GM19239 (cell line): ENCODE data around the gene ZNF219.

ENCODE experiments used
- DNase-seq: peaks from one replicate; pipeline ENCODE4 v3.0.0; 2011; ENCODE audit warnings: low spot score; ENCODE audit not compliant: insufficient read length
- FAIRE-seq: peaks from 2 replicates; lab custom pipeline; 2011; peaks lifted over from hg19 to GRCh38; lab: Jason Lieb, UNC

ZNF219 gene

GRCh38 chr14:21098076-21098891 is at the start of gene ZNF219:
Gene ZNF219 (minus strand): TSS chr14:21098655. CDS start chr14:21093591, 5,064 bp downstream.
- DNase-seq (peak; percentile 28), FAIRE-seq (no peak)

DNA sequence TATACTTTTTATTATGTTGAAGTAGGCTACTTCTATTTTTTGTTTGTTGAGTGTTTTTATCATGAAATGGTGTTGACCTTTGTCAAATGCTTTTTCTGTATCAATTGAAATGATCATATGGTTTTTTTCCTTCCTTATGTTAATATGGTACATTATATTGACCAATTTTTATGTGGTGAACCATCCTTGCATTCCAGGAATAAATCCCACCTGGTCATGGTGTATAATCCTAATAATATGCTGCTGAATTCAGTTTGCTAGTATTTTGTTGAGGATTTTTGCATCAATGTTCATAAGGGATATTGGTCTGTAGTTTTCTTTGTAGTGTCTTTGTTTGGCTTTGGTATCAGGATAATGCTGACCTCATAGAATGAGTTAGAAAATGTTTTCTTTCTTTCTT is 47.0 kb upstream of the ZNF219 start:
- DNase-seq, result no peak
- no peak for FAIRE-seq

GRCh38 chr14:21142357-21142756 is 43.9 kb upstream of the ZNF219 start:
- FAIRE-seq, result no peak
- DNase-seq, result no peak

GRCh38 chr14:21136024-21136423 is 37.6 kb upstream of the ZNF219 start:
- FAIRE-seq (no peak), DNase-seq (peak; percentile 22)

DNA sequence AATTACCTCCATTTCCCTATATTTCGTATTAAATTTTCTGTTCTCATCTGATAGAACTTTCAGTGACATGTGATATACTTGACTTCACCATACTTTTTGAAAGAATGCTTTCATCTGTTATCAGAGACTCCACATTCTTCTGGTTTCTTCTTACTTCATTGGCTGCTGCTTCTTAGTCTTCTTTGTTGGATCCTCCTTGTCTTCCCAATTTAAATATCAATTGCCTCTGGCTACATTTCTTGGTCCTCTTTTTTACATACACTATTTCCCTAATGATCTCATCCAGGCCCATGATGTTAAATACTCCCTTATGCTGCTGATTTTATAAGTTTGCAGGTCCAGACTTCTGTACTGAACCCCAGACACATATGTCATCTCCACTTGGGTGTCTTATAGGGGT is 35.4 kb upstream of the ZNF219 start:
- no peak for FAIRE-seq
- no peak for DNase-seq

- no peak for FAIRE-seq
These were observed 25.0 kb upstream of the ZNF219 start for GRCh38 chr14:21123429-21123828.

DNA sequence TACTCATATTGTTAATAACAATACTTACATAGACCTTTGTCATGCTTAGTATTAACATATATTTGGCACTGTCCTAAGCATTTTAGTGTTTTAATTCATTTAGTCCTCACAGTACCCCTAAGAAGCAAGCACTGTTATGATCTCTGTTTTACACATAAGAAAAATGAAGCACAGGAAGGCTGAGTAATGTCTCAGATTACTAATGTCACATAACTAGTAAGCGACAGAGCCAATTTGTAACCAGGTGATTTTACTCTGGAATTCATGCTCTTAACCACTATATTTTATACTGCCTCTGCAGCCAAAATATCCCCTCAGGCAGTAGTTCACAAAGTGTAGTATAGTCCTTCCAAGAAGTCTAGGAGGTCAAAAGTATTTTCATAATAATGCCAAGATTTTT is 22.7 kb upstream of the ZNF219 start:
- FAIRE-seq (no peak), DNase-seq (no peak)

More at GRCh38 chr14:21123429-21123828, 25.0 kb upstream of the ZNF219 start:
- DNase-seq, result no peak

- FAIRE-seq (no peak), DNase-seq (no peak)
These were observed 22.2 kb upstream of the ZNF219 start for GRCh38 chr14:21120686-21121085.

DNA sequence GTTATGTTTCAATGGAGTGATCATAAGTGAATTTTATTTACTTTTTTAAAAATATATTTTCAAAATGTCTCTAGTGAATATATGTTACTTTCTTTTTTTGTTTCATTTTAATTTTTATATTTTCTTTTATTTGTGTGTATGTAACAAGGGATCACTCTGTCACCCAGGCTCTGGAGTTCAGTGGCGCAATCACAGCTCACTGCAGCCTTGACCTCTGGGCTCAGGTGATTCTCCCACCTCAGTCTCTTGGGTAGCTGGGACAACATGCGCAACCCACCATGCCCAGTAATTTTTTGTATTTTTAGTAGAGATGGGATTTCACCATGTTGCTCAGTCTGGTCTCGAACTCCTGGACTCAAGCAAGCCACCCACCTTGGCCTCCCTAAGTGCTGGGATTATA is 20.5 kb upstream of the ZNF219 start:
- DNase-seq (no peak), FAIRE-seq (no peak)

DNA sequence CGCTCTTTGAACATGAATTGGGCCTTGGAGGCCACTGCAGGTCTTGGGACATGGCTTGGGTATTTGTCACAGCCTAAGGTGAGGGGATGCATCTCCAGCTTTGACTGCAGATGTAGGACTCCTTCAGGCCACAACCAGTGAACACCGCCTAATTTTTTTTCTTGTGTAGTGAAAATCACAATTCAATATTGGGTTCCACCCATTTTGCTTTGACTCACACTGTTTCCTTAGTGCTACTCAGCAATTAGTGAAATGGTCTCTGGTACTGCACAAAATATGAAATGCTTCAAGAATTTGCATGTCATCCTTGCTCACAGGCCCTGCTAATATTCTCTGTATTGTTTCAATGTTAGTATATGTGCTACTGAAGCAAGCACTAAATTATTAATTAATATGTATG is 14.9 kb upstream of the ZNF219 start:
- no peak for FAIRE-seq
- no peak for DNase-seq

DNA sequence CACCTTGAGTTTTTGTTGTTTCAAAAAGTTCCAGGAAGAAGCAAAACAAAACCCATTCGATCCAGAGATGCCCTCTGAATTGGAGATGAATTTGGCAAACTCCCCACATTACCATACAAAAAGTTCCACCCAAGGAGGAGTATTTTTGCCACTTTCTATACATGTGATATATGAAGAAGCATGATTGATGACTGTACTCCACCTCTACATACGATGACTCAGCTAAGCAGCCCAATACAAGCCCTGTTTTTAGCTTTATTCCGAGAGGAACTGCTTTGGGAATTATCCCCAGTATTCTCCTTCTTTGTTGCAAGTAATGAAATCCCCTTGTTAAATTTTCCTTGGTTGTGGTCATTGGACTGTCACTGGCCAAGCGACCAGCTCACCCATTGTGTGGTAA is 13.8 kb upstream of the ZNF219 start:
- DNase-seq, result no peak
- FAIRE-seq, result no peak

DNA sequence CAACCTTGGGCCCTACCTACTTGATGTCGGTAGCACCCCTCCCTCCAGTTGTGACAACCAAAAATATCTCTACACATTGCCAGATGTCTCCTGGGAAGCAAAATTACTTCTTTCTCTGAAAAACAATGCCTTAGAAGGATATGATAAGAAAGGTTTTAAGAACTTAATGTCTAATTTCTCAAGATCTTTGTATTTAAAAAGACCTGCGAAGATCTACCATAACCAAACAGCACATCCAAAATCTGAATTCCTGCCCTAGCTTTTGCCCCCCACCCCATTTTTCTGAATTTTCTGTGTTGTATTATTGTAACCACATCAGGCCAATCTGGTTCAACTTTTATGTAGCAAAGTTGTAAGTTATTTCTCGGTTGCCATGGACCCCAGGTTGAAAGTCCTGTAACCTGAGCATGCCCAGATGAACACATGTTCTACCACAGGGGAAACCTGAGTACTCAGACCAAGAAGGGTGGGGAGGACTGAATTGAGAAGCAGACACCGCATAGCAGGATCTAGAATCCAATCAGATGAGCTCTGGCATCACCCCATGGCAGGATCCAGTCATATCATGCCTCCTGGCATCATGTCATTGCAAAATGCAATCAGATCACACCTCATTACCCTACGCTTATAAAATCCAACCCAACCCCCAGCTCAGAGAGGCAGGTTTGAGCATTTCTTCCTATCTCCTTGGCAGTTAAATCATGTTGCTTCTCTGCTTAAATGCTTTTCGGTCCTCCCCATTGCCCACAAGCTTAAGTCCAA is 11.1 kb upstream of the ZNF219 start:
- DNase-seq, result no peak
- FAIRE-seq, result no peak

DNA sequence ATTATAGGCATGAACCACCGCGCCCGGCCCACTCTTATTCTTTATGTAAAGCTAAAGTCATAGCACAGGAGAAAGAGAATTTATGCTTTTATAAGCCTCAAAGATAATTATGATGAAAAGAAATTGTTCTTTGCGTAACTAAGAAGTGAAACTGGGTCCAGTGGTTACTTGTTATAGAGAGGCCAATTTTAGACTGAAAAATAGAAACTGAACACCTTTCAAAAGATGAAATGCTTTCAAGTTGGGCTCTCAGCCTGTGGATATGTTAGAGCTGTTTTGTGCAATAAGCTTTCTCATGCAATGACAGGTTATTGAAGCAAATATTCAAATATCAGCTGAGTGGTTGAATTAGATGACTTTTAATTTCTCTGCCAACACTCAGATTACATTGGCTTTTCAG is 10.3 kb upstream of the ZNF219 start:
- no peak for FAIRE-seq
- peak; percentile 5 for DNase-seq

GRCh38 chr14:21107283-21107800 is 8.9 kb upstream of the ZNF219 start:
- no peak for DNase-seq
- FAIRE-seq, result no peak

DNA sequence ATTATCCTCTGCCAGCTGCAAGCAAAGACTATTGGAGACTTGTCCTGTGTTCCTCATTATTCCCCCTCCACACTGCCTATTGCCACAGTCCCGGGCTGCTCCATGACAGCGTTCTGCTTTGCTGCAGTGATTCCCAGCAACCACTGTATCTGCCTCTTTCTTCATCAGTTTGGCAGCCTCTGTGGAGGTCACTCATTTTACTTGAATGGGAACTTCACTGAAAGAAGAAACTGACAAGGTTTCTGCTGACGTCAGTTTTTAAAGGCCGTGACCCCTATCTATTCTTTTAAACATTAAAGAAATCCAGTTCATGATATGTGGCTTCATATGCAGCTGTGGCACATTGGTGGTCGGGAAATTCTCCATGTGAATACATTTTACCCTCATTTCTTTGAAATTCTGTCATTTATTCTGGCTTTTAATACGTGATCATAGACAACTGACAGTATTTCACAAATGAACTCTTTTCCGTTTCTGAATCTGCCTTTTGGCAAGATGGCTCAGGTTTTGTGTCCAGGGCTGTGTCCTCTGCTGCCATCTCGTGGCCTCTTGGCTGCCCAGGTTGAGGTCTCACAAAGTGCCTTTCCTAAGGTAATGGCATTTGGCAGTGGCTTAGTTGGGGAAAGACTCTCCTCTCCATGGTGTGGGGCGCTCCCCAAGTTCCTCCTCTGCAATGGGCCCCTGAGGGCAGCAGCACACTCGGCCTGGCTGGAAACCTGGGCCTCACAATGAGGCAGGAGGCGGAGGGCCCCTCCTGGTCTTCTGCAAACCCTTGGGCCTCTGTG is 8.2 kb upstream of the ZNF219 start:
- DNase-seq, result peak; percentile 47

DNA sequence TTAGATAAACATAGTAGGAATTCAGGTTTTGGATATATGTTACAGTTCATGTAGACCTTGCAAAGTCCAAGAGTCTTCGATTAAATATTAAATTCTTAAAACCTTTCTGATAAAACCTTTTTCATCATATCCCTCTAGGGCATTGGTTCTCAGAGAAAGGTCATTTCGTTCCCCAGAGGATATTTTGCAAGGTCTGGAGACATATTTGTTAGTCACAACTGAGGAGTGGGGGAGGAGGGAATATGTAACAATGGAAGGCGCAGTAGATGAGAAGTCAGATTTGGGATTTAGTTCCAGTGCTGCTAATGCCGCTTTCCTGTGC is 7.7 kb upstream of the ZNF219 start:
- no peak for FAIRE-seq
- no peak for DNase-seq

More for the DNA sequence above, 8.2 kb upstream of the ZNF219 start:
- peak; percentile 75 for FAIRE-seq

DNA sequence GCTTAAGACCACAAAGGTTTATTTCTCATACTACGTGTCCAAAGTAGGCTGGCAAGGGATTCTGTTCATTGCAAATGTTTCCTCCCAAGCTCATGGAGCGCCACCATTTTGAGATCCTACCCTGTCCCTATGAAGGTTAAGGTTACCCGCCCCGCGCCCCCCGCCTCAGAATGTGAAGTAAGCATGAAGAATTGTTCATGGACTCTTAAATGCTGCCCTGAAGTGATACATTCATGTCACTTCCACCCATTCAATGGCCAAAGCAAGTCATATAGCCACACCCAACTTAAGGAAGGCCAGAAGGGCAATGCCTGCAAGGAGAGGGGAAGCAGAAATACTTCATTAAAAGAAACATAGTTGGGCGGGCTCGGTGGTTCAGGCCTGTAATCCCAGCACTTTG is 6.6 kb upstream of the ZNF219 start:
- no peak for DNase-seq
- FAIRE-seq, result no peak

DNA sequence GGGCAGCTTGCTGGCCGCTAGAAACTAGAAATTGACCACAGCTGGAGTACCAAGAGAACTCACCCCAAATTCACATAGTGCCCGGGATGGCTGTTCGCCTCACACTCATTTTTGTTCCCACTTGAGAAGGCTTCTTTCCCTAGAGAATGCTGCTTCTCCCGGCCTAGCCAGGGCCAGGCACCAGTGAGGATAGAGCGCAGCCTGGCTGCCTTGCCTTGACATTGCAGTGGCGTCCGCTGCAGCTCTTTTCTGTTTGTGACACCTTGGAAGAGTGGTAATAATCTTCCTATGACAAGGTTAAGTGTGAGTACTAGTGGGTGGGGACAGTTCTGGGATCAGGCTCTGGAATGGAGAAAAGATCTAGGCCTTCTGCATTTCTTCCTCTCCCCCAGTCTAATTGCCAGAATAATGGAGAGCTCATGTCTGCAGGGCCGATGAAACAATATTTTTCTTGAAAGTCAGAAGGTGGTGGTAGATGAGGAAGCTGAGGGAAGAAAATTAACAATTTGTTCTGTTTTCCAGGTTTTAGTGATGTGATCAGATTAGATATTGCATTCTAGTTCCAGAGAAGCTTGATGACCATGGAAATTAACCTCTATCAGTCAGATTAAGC is 6.1 kb upstream of the ZNF219 start:
- DNase-seq (peak; percentile 18), FAIRE-seq (peak; percentile 64)

GRCh38 chr14:21103710-21104447 is 5.4 kb upstream of the ZNF219 start:
- peak; percentile 86 for FAIRE-seq
- DNase-seq, result peak; percentile 96

- no peak for FAIRE-seq
These were observed 4.9 kb upstream of the ZNF219 start for GRCh38 chr14:21103411-21103709.

More at GRCh38 chr14:21103411-21103709, 4.9 kb upstream of the ZNF219 start:
- DNase-seq, result no peak
